Thoracic aorta (tissue), 2 donors: ENCODE measurements around the gene ZNF646. TPM values are rescaled to one million over a fixed set of nuclear protein-coding genes. Genes with fewer than 3 reads are reported as not detected.

Experiments
- ATAC-seq: fragments of 150-250 bp; one replicate; pipeline ENCODE4 v1.8.0; 2017; ENCODE audit warnings: low read depth; ENCODE audit not compliant: insufficient number of reproducible peaks, low FRiP score
- DNase-seq: peaks from one replicate; pipeline ENCODE4 v3.0.0-alpha.2; 2020; ENCODE audit warnings: low spot score
- H3K27ac ChIP-seq, 2 donors: fragments of 200-600 bp; sonication (generic); 1 replicate in 1 of 2; 2 replicates in 1 of 2; pipeline ENCODE4 v1.5.1; 2016; ENCODE audit warnings: mild to moderate bottlenecking in 2 of 2, moderate library complexity in 2 of 2
- H3K27me3 ChIP-seq: fragments of 200-600 bp; sonication (generic); replicated peaks from 2 replicates; pipeline ENCODE4 v1.6.0; 2016; ENCODE audit warnings: mild to moderate bottlenecking; ENCODE audit not compliant: insufficient read depth
- H3K36me3 ChIP-seq: fragments of 200-600 bp; sonication (generic); one replicate; pipeline ENCODE4 v1.5.1; 2016
- H3K4me1 ChIP-seq, 2 donors: fragments of 200-600 bp; sonication (generic); 1 replicate in 1 of 2; 2 replicates in 1 of 2; pipeline versions ENCODE4 v1.5.1 to v1.6.0; 2016; ENCODE audit warnings: low read depth in 2 of 2, mild to moderate bottlenecking in 1 of 2; ENCODE audit not compliant: control insufficient read depth in 1 of 2
- H3K4me3 ChIP-seq: fragments of 200-600 bp; sonication (generic); 2 replicates; pipeline ENCODE4 v1.5.1; 2016; ENCODE audit warnings: mild to moderate bottlenecking
- H3K9me3 ChIP-seq: fragments of 200-600 bp; sonication (generic); 2 replicates; pipeline ENCODE4 v1.5.1; 2016
- CTCF ChIP-seq: fragments of 200-600 bp; sonication (generic); IDR thresholded peaks from one replicate; pipeline ENCODE4 v1.5.1; 2019; ENCODE audit warnings: antibody characterized with exemption
- total RNA-seq, 2 donors: library from RNA; depleted of rRNA; stranded (reverse); fragments of >200 nt; gene quantifications; one replicate each; pipeline versions ENCODE4 v1.1.0 to v1.2.3, GENCODE V29; 2016

The ZNF646 gene
- total RNA-seq, 2 donors from 2014 or later: 10.2 to 17.9 TPM

- Histone ChIP-seq H3K27ac (no peak overlapping the region), H3K27me3 (no peaks in the 10 kb centered on the region), H3K36me3 (peaks cover 8% of the 10 kb centered on the region), H3K4me1 (peaks cover 10 to 23% of the 10 kb centered on the region in 2 donors), H3K9me3 (no peaks in the 10 kb centered on the region), H3K4me3 (no peak overlapping the region)
- TF ChIP-seq CTCF: no peak
- no peak for ATAC-seq
- no peak for DNase-seq
Measured at GRCh38 chr16:31067342-31067741, 6.9 kb upstream of the ZNF646 start.

DNA sequence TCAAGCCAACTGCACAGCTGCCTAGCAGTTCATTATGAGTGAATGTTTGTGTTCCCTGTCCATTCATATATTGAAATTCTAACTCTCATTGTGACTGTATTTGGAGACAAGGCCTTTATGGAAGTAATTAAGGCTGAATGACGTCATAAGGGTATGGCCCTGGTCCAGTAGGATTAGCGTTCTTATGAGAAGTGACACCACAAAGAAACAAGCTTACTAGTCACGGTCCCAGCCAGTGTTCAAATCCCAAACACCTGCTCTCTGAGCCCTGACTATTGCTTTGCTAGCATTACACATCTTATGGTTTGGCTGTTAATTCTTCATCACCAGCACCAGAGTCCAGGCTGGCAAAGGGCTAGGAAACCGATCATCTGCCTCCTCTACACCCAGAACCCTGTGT lies 2.4 kb upstream of the ZNF646 start:
- Histone ChIP-seq H3K4me3 (peak overlapping the region; percentile 97), H3K4me1 (peaks cover 14 to 29% of the 10 kb centered on the region in 2 donors), H3K27me3 (no peaks in the 10 kb centered on the region), H3K36me3 (peaks cover 7% of the 10 kb centered on the region), H3K27ac (peak overlapping the region in 1 of 2 donors; percentile 94), H3K9me3 (no peaks in the 10 kb centered on the region)
- no peak for TF ChIP-seq CTCF
- ATAC-seq: no peak
- DNase-seq: no peak

DNA sequence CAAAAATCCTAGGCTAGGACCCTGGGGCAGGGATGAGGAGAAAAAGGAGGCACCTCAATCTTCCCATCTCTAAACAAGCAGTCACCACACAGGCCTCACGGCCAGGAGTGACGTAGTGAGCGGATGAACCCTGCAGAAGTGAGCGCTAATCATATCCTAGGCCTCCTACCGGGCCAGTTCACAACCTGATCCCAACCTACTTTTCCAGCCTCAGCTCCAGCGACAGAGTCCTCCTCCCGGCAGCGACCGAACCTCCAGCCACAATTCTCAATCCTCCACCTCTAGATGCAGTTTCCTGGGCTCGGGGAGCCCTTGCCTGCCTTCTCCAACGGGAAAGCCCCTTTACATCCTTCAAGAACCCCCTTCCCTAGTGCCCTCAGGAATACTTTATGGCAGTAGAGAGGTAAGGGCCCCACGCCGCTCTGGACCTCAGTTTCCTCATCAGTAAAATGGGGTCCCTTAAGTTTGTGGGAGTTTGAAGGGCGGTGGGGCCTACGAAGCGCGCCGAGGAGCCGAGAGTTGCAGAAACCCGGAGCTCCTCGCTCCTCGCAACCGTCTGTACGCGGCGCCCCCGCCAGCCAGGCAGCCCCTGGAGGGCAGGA lies 1.6 kb upstream of the ZNF646 start:
- H3K4me3 ChIP-seq: peak overlapping the region; percentile 97
- H3K27me3 ChIP-seq: no peaks in the 10 kb centered on the region
- no peaks in the 10 kb centered on the region for H3K9me3 ChIP-seq
- ATAC-seq: no peak
- peak overlapping the region; percentile 94 for H3K27ac ChIP-seq
- DNase-seq: no peak
- TF ChIP-seq CTCF: no peak
- H3K36me3 ChIP-seq: peaks cover 15% of the 10 kb centered on the region
- H3K4me1 ChIP-seq: peaks cover 14 to 29% of the 10 kb centered on the region in 2 donors

- peak; percentile 76 for ATAC-seq
- Histone ChIP-seq H3K9me3 (no peaks in the 10 kb centered on the region), H3K4me3 (peak overlapping the region; percentile 97)
Measured at GRCh38 chr16:31073142-31073969, 866 bp upstream of the ZNF646 start.

More at GRCh38 chr16:31073142-31073969, 866 bp upstream of the ZNF646 start:
- H3K27ac ChIP-seq: peak overlapping the region; percentile 94
- DNase-seq: peak; percentile 57
- peaks cover 14 to 29% of the 10 kb centered on the region in 2 donors for H3K4me1 ChIP-seq
- peaks cover 22% of the 10 kb centered on the region for H3K36me3 ChIP-seq
- TF ChIP-seq CTCF: no peak
- H3K27me3 ChIP-seq: no peaks in the 10 kb centered on the region
